ENCODE data around the gene GABRG3.

The GABRG3 gene

GRCh38 chr15:27468151-27468591 is 497.2 kb downstream of the GABRG3 start:
- H3K27ac ChIP-seq (ENCODE audit: insufficient read depth, low read length, poor library complexity, severe bottlenecking) = no peak overlapping the region
- no peaks in the 10 kb centered on the region for H3K36me3 ChIP-seq (ENCODE audit: control insufficient read depth, insufficient read depth, low read length)
- no peak overlapping the region for H3K4me3 ChIP-seq (ENCODE audit: insufficient read depth, low read depth, low read length, poor library complexity, severe bottlenecking)
- no peak for DNase-seq
- H3K27me3 ChIP-seq (replicated peaks; ENCODE audit: control insufficient read depth, insufficient read depth, low read length, poor library complexity, severe bottlenecking) = no peaks in the 10 kb centered on the region
- no peaks in the 10 kb centered on the region for H3K4me1 ChIP-seq (ENCODE audit: control insufficient read depth, insufficient read depth, low read length, poor library complexity, severe bottlenecking)
- no peaks in the 10 kb centered on the region for H3K9me3 ChIP-seq (ENCODE audit: control insufficient read depth, low read length)

- Histone ChIP-seq H3K4me3 (ENCODE audit: insufficient read depth, low read depth, low read length, poor library complexity, severe bottlenecking) (no peak overlapping the region), H3K9me3 (ENCODE audit: control insufficient read depth, low read length) (no peaks in the 10 kb centered on the region), H3K4me1 (ENCODE audit: control insufficient read depth, insufficient read depth, low read length, poor library complexity, severe bottlenecking) (no peaks in the 10 kb centered on the region), H3K27ac (ENCODE audit: insufficient read depth, low read length, poor library complexity, severe bottlenecking) (no peak overlapping the region), H3K36me3 (ENCODE audit: control insufficient read depth, insufficient read depth, low read length) (no peaks in the 10 kb centered on the region), H3K27me3 (replicated peaks; ENCODE audit: control insufficient read depth, insufficient read depth, low read length, poor library complexity, severe bottlenecking) (no peaks in the 10 kb centered on the region)
- no peak for DNase-seq
These were observed 502.9 kb downstream of the GABRG3 start for GRCh38 chr15:27473845-27474244.

- Histone ChIP-seq H3K36me3 (ENCODE audit: control insufficient read depth, insufficient read depth, low read length) (no peaks in the 10 kb centered on the region), H3K27me3 (replicated peaks; ENCODE audit: control insufficient read depth, insufficient read depth, low read length, poor library complexity, severe bottlenecking) (no peaks in the 10 kb centered on the region), H3K27ac (ENCODE audit: insufficient read depth, low read length, poor library complexity, severe bottlenecking) (no peak overlapping the region), H3K4me3 (ENCODE audit: insufficient read depth, low read depth, low read length, poor library complexity, severe bottlenecking) (no peak overlapping the region), H3K9me3 (ENCODE audit: control insufficient read depth, low read length) (no peaks in the 10 kb centered on the region), H3K4me1 (ENCODE audit: control insufficient read depth, insufficient read depth, low read length, poor library complexity, severe bottlenecking) (no peaks in the 10 kb centered on the region)
- no peak for DNase-seq
These were observed 504.4 kb downstream of the GABRG3 start for GRCh38 chr15:27475395-27475794.

GRCh38 chr15:27479296-27480140 is 508.5 kb downstream of the GABRG3 start:
- Histone ChIP-seq H3K9me3 (ENCODE audit: control insufficient read depth, low read length) (no peaks in the 10 kb centered on the region), H3K4me3 (ENCODE audit: insufficient read depth, low read depth, low read length, poor library complexity, severe bottlenecking) (no peak overlapping the region), H3K27ac (ENCODE audit: insufficient read depth, low read length, poor library complexity, severe bottlenecking) (no peak overlapping the region), H3K36me3 (ENCODE audit: control insufficient read depth, insufficient read depth, low read length) (no peaks in the 10 kb centered on the region), H3K4me1 (ENCODE audit: control insufficient read depth, insufficient read depth, low read length, poor library complexity, severe bottlenecking) (no peaks in the 10 kb centered on the region), H3K27me3 (replicated peaks; ENCODE audit: control insufficient read depth, insufficient read depth, low read length, poor library complexity, severe bottlenecking) (no peaks in the 10 kb centered on the region)
- no peak for DNase-seq

GRCh38 chr15:27480141-27480530 is 509.2 kb downstream of the GABRG3 start:
- Histone ChIP-seq H3K9me3 (ENCODE audit: control insufficient read depth, low read length) (no peaks in the 10 kb centered on the region), H3K27ac (ENCODE audit: insufficient read depth, low read length, poor library complexity, severe bottlenecking) (no peak overlapping the region)

GRCh38 chr15:27480642-27481041 is 509.7 kb downstream of the GABRG3 start:
- no peak for DNase-seq
- no peaks in the 10 kb centered on the region for H3K4me1 ChIP-seq (ENCODE audit: control insufficient read depth, insufficient read depth, low read length, poor library complexity, severe bottlenecking)
- no peak overlapping the region for H3K27ac ChIP-seq (ENCODE audit: insufficient read depth, low read length, poor library complexity, severe bottlenecking)
- H3K9me3 ChIP-seq (ENCODE audit: control insufficient read depth, low read length) = no peaks in the 10 kb centered on the region
- no peak overlapping the region for H3K4me3 ChIP-seq (ENCODE audit: insufficient read depth, low read depth, low read length, poor library complexity, severe bottlenecking)
- H3K36me3 ChIP-seq (ENCODE audit: control insufficient read depth, insufficient read depth, low read length) = no peaks in the 10 kb centered on the region
- no peaks in the 10 kb centered on the region for H3K27me3 ChIP-seq (replicated peaks; ENCODE audit: control insufficient read depth, insufficient read depth, low read length, poor library complexity, severe bottlenecking)

More at GRCh38 chr15:27480141-27480530, 509.2 kb downstream of the GABRG3 start:
- Histone ChIP-seq H3K36me3 (ENCODE audit: control insufficient read depth, insufficient read depth, low read length) (no peaks in the 10 kb centered on the region), H3K27me3 (replicated peaks; ENCODE audit: control insufficient read depth, insufficient read depth, low read length, poor library complexity, severe bottlenecking) (no peaks in the 10 kb centered on the region), H3K4me1 (ENCODE audit: control insufficient read depth, insufficient read depth, low read length, poor library complexity, severe bottlenecking) (no peaks in the 10 kb centered on the region), H3K4me3 (ENCODE audit: insufficient read depth, low read depth, low read length, poor library complexity, severe bottlenecking) (no peak overlapping the region)
- DNase-seq = no peak

- H3K4me3 ChIP-seq (ENCODE audit: insufficient read depth, low read depth, low read length, poor library complexity, severe bottlenecking) = no peak overlapping the region
- H3K27me3 ChIP-seq (replicated peaks; ENCODE audit: control insufficient read depth, insufficient read depth, low read length, poor library complexity, severe bottlenecking) = no peaks in the 10 kb centered on the region
- no peak for DNase-seq
- H3K27ac ChIP-seq (ENCODE audit: insufficient read depth, low read length, poor library complexity, severe bottlenecking) = no peak overlapping the region
- H3K36me3 ChIP-seq (ENCODE audit: control insufficient read depth, insufficient read depth, low read length) = no peaks in the 10 kb centered on the region
- H3K4me1 ChIP-seq (ENCODE audit: control insufficient read depth, insufficient read depth, low read length, poor library complexity, severe bottlenecking) = no peaks in the 10 kb centered on the region
- H3K9me3 ChIP-seq (ENCODE audit: control insufficient read depth, low read length) = no peaks in the 10 kb centered on the region
These were observed 510.8 kb downstream of the GABRG3 start for GRCh38 chr15:27481768-27482167.

GRCh38 chr15:27482287-27482686 is 511.3 kb downstream of the GABRG3 start:
- H3K4me1 ChIP-seq (ENCODE audit: control insufficient read depth, insufficient read depth, low read length, poor library complexity, severe bottlenecking) = no peaks in the 10 kb centered on the region
- DNase-seq = no peak
- H3K27me3 ChIP-seq (replicated peaks; ENCODE audit: control insufficient read depth, insufficient read depth, low read length, poor library complexity, severe bottlenecking) = no peaks in the 10 kb centered on the region
- H3K4me3 ChIP-seq (ENCODE audit: insufficient read depth, low read depth, low read length, poor library complexity, severe bottlenecking) = no peak overlapping the region
- no peak overlapping the region for H3K27ac ChIP-seq (ENCODE audit: insufficient read depth, low read length, poor library complexity, severe bottlenecking)
- no peaks in the 10 kb centered on the region for H3K9me3 ChIP-seq (ENCODE audit: control insufficient read depth, low read length)
- no peaks in the 10 kb centered on the region for H3K36me3 ChIP-seq (ENCODE audit: control insufficient read depth, insufficient read depth, low read length)

- Histone ChIP-seq H3K27ac (ENCODE audit: insufficient read depth, low read length, poor library complexity, severe bottlenecking) (no peak overlapping the region), H3K4me1 (ENCODE audit: control insufficient read depth, insufficient read depth, low read length, poor library complexity, severe bottlenecking) (no peaks in the 10 kb centered on the region), H3K36me3 (ENCODE audit: control insufficient read depth, insufficient read depth, low read length) (no peaks in the 10 kb centered on the region), H3K4me3 (ENCODE audit: insufficient read depth, low read depth, low read length, poor library complexity, severe bottlenecking) (no peak overlapping the region), H3K9me3 (ENCODE audit: control insufficient read depth, low read length) (no peaks in the 10 kb centered on the region), H3K27me3 (replicated peaks; ENCODE audit: control insufficient read depth, insufficient read depth, low read length, poor library complexity, severe bottlenecking) (no peaks in the 10 kb centered on the region)
- DNase-seq = no peak
These were observed 512.1 kb downstream of the GABRG3 start for GRCh38 chr15:27483124-27483523.

- Histone ChIP-seq H3K27me3 (replicated peaks; ENCODE audit: control insufficient read depth, insufficient read depth, low read length, poor library complexity, severe bottlenecking) (no peaks in the 10 kb centered on the region), H3K4me1 (ENCODE audit: control insufficient read depth, insufficient read depth, low read length, poor library complexity, severe bottlenecking) (no peaks in the 10 kb centered on the region), H3K9me3 (ENCODE audit: control insufficient read depth, low read length) (no peaks in the 10 kb centered on the region), H3K4me3 (ENCODE audit: insufficient read depth, low read depth, low read length, poor library complexity, severe bottlenecking) (no peak overlapping the region), H3K27ac (ENCODE audit: insufficient read depth, low read length, poor library complexity, severe bottlenecking) (no peak overlapping the region), H3K36me3 (ENCODE audit: control insufficient read depth, insufficient read depth, low read length) (no peaks in the 10 kb centered on the region)
- DNase-seq = no peak
These were observed 514.3 kb downstream of the GABRG3 start for GRCh38 chr15:27485265-27485664.
